Uterus (tissue), 4 donors: Measurements from ENCODE around the gene SEMA4C. TPM values are rescaled to one million over a fixed set of nuclear protein-coding genes. Genes with fewer than 3 reads are reported as not detected.
A peak's percentile ranks its signal among the peaks of the same experiment; 100 is the strongest.

Source experiments
- DNase-seq, 2 donors: peaks; one replicate each; pipeline ENCODE4 v3.0.0-alpha.2; 2019 to 2020
- H3K27ac ChIP-seq, 2 donors: fragments of 200-600 bp; sonication (generic); 1 replicate in 1 of 2; 2 replicates in 1 of 2; pipeline ENCODE4 v1.5.1; 2016 to 2018
- H3K27me3 ChIP-seq, 2 donors: fragments of 200-600 bp; sonication (generic); one replicate each; pipeline ENCODE4 v1.5.1; 2018 to 2019; ENCODE audit warnings: control low read depth in 1 of 2
- H3K36me3 ChIP-seq, 2 donors: fragments of 200-600 bp; sonication (generic); one replicate each; pipeline ENCODE4 v1.5.1; 2019; ENCODE audit warnings: control low read depth in 1 of 2
- H3K4me1 ChIP-seq, 2 donors: fragments of 200-600 bp; sonication (generic); one replicate each; pipeline ENCODE4 v1.5.1; 2018 to 2019; ENCODE audit warnings: control low read depth in 1 of 2
- H3K4me3 ChIP-seq, 2 donors: fragments of 200-600 bp; sonication (generic); 1 replicate in 1 of 2; 2 replicates in 1 of 2; pipeline ENCODE4 v1.5.1; 2018 to 2019; ENCODE audit warnings: mild to moderate bottlenecking in 1 of 2
- H3K9me3 ChIP-seq, 2 donors: fragments of 200-600 bp; sonication (generic); one replicate each; pipeline ENCODE4 v1.5.1; 2019; ENCODE audit warnings: control low read depth in 1 of 2
- CTCF ChIP-seq, 4 experiments: fragments of 200-600 bp in 2 of 4; fragments of 450-650 bp in 2 of 4; sonication (generic) in 2 of 4; IDR thresholded peaks; one replicate each; pipeline ENCODE4 v1.5.1; 2016 to 2019; ENCODE audit warnings: antibody characterized with exemption in 4 of 4, mild to moderate bottlenecking in 2 of 4, moderate library complexity in 1 of 4
- POLR2A ChIP-seq, 2 donors: fragments of 450-650 bp; IDR thresholded peaks; one replicate each; pipeline ENCODE4 v1.6.1; 2016; ENCODE audit warnings: antibody characterized with exemption in 2 of 2, mild to moderate bottlenecking in 1 of 2, moderate library complexity in 1 of 2
- intact Hi-C: fragments of 100-400 bp; cut with DNase I; formaldehyde crosslinking; loops from one replicate; pipeline ENCODE4 v1.15.1; 2023; ENCODE audit warnings: low total_unique reads
- total RNA-seq, 4 donors: library from RNA; depleted of rRNA in 3 of 4; stranded (reverse); fragments of >200 nt in 3 of 4; gene quantifications; one replicate each; pipeline versions ENCODE4 v1.1.0 to v1.2.4, GENCODE V29; 2014 to 2023
- donor health status: DM: yes; HTN: yes; CAD: no.

Gene SEMA4C
- total RNA-seq, 4 donors from 2014 or later = 31.8 to 117 (median 61.7) TPM

- Histone ChIP-seq H3K9me3 (no peaks in the 10 kb centered on the region), H3K4me1 (peaks cover 0 to 5% of the 10 kb centered on the region in 2 donors), H3K4me3 (no peak overlapping the region), H3K36me3 (no peaks in the 10 kb centered on the region), H3K27ac (peak overlapping the region in 1 of 2 donors; percentile 14), H3K27me3 (no peaks in the 10 kb centered on the region)
- intact Hi-C loops = no loop called here
- DNase-seq = no peak
- TF ChIP-seq CTCF (IDR thresholded peaks at IDR 0.05) = no peak
- TF ChIP-seq POLR2A (IDR thresholded peaks at IDR 0.05) = no peak
Measured at GRCh38 chr2:96839293-96839874, 30.5 kb downstream of the SEMA4C start.

- Histone ChIP-seq H3K27ac (peak overlapping the region in 1 of 2 donors; percentile 14), H3K9me3 (no peaks in the 10 kb centered on the region), H3K4me3 (no peak overlapping the region), H3K27me3 (no peaks in the 10 kb centered on the region), H3K36me3 (no peaks in the 10 kb centered on the region), H3K4me1 (peaks cover 0 to 5% of the 10 kb centered on the region in 2 donors)
- TF ChIP-seq POLR2A (IDR thresholded peaks at IDR 0.05) (no peak), CTCF (IDR thresholded peaks at IDR 0.05) (no peak)
- DNase-seq = no peak
- intact Hi-C loops = no loop called here
Measured at GRCh38 chr2:96838345-96839292, 31.3 kb downstream of the SEMA4C start.

- no peak overlapping the region for H3K27ac ChIP-seq
- DNase-seq = no peak
- H3K4me3 ChIP-seq = no peak overlapping the region
- no peak for TF ChIP-seq POLR2A (IDR thresholded peaks at IDR 0.05)
- TF ChIP-seq CTCF (IDR thresholded peaks at IDR 0.05) = no peak
- no peaks in the 10 kb centered on the region for H3K36me3 ChIP-seq
- intact Hi-C loops = no loop called here
- H3K9me3 ChIP-seq = no peaks in the 10 kb centered on the region
- peaks cover 0 to 5% of the 10 kb centered on the region in 2 donors for H3K4me1 ChIP-seq
- H3K27me3 ChIP-seq = no peaks in the 10 kb centered on the region
Measured at GRCh38 chr2:96837575-96837974, 32.3 kb downstream of the SEMA4C start.

- no peak overlapping the region for H3K27ac ChIP-seq
- H3K9me3 ChIP-seq = no peaks in the 10 kb centered on the region
- no peak for DNase-seq
- intact Hi-C loops = no loop called here
- H3K27me3 ChIP-seq = no peaks in the 10 kb centered on the region
- peaks cover 0 to 5% of the 10 kb centered on the region in 2 donors for H3K4me1 ChIP-seq
- H3K36me3 ChIP-seq = no peaks in the 10 kb centered on the region
- no peak for TF ChIP-seq CTCF (IDR thresholded peaks at IDR 0.05)
- no peak overlapping the region for H3K4me3 ChIP-seq
Measured at GRCh38 chr2:96835830-96836229, 34.0 kb downstream of the SEMA4C start.
